Mesothelial cell of epicardium (in vitro differentiated cells): Measurements from ENCODE around the gene P2RX2. TPM values are rescaled to one million over a fixed set of nuclear protein-coding genes. Genes with fewer than 3 reads are reported as not detected.

ENCODE experiments used
- DNase-seq, 2 experiments: peaks; one replicate each; pipeline ENCODE4 v3.0.0; 2021; ENCODE audit warnings: low spot score in 2 of 2; ENCODE audit not compliant: unreplicated experiment in 2 of 2
- H3K27ac Mint-ChIP-seq: 2 replicates; pipeline ENCODE4 v1.8.0; 2021; ENCODE audit warnings: mixed read lengths
- H3K27me3 Mint-ChIP-seq: 2 replicates; pipeline ENCODE4 v1.8.0; 2021; ENCODE audit warnings: low read depth, mixed read lengths
- H3K36me3 Mint-ChIP-seq: 2 replicates; pipeline ENCODE4 v1.8.0; 2021; ENCODE audit warnings: mixed read lengths
- H3K4me1 Mint-ChIP-seq: 2 replicates; pipeline ENCODE4 v1.8.0; 2021; ENCODE audit warnings: mixed read lengths
- H3K4me3 Mint-ChIP-seq: 2 replicates; pipeline ENCODE4 v1.8.0; 2021; ENCODE audit warnings: mild to moderate bottlenecking, moderate library complexity, mixed read lengths
- H3K9me3 Mint-ChIP-seq: 2 replicates; pipeline ENCODE4 v1.8.0; 2021; ENCODE audit warnings: mixed read lengths
- total RNA-seq: library from RNA; stranded (reverse); gene quantifications from 3 replicates; pipeline ENCODE4 v1.2.1, GENCODE V29; 2021
- TF ChIP-seq, protein P1 (sequence below): fragments of 200-600 bp; sonication (generic); IDR thresholded peaks from one replicate; pipeline ENCODE4 v1.5.0; 2021; ENCODE audit warnings: antibody characterized with exemption; ENCODE audit not compliant: unreplicated experiment

The P2RX2 gene
- total RNA-seq, 1 donor from 2014 or later: 7.3 TPM

DNA sequence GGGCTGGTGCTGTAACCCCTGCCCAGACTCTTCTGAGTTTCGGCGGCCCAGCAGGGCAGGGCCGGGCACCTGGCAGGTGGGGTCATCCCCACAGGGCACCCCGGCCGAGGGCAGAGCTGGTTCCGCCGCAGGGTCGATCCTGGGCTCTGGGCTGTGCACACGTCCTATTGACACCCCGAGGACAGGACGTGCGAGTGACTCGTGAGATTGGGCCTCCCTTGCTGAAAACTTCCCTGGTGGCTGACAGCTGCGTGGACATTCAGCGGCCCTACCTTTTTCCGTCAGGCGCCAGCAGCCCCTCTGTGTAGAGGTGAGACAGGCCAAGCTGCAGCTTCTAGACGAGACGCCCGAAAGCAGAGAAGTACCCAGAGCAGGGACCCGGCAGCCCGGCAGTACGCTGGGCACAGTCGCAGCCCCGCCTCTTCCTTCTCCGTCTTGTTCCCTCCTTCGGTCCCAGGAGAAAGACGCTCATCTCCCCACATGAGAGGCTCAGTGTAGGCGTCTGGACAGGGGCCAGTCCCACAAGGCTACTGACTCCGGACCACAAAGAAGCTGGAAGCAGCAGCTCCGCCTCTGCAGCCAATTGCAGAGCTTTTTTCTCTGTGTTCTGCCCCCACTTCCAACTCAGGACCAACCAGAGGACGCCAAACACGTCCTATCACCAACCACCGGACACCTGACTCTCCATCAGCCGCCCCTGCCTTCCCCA is 8.4 kb upstream of the P2RX2 start, which contains the start of gene LRCOL1:
TSS of gene LRCOL1 (minus strand) at position 532 of the 709 bp plus-strand sequence. CDS start 4,331 bp downstream, outside the sequence.
- no peak for DNase-seq
- Mint-ChIP-seq H3K4me1 (peaks cover 2% of the 10 kb centered on the region), H3K9me3 (no peaks in the 10 kb centered on the region), H3K36me3 (no peaks in the 10 kb centered on the region), H3K27me3 (peaks cover 61% of the 10 kb centered on the region), H3K27ac (no peak within 1 kb of the TSS), H3K4me3 (no peak within 1 kb of the TSS)
- TF ChIP-seq, protein P1, sequence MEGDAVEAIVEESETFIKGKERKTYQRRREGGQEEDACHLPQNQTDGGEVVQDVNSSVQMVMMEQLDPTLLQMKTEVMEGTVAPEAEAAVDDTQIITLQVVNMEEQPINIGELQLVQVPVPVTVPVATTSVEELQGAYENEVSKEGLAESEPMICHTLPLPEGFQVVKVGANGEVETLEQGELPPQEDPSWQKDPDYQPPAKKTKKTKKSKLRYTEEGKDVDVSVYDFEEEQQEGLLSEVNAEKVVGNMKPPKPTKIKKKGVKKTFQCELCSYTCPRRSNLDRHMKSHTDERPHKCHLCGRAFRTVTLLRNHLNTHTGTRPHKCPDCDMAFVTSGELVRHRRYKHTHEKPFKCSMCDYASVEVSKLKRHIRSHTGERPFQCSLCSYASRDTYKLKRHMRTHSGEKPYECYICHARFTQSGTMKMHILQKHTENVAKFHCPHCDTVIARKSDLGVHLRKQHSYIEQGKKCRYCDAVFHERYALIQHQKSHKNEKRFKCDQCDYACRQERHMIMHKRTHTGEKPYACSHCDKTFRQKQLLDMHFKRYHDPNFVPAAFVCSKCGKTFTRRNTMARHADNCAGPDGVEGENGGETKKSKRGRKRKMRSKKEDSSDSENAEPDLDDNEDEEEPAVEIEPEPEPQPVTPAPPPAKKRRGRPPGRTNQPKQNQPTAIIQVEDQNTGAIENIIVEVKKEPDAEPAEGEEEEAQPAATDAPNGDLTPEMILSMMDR: no peak

DNA sequence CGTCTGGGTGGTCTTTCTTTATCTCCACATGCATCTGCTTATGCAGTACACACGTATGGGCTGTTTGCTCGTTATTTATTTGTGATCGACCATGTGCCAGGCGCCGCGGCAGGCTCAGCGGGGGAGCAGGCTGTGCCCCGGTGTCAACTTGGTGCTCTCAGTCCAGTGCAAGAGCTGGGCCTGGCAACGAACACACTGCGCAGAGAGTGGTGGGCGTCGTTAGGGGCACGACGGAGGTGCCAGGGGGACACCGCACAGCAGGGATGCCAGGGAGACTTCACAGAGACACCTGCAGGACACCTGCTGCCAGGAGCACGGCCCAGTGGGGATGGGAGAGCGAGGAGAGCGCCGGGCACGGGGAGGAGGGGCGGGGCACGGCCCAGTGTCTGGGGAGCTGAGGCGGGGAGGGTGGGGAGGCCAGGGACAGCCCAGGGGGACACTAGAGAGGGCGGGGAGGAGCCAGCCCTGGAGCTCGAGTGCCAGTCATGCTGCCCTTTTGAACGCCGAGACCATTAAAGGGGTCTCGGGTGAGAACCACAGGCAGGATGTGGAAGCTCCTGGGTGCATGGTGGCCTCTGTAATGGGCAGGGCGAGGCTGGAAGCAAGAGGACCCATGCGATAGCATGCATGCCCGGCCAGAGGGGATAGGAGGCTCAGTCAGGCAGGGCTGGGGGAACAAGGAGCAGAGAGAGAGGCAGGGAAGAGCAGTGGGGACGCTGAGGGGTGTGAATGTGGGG is 7.5 kb upstream of the P2RX2 start:
- Mint-ChIP-seq H3K4me1 (peaks cover 2% of the 10 kb centered on the region), H3K27me3 (peaks cover 68% of the 10 kb centered on the region), H3K9me3 (peaks cover 3% of the 10 kb centered on the region), H3K27ac (no peak overlapping the region), H3K36me3 (no peaks in the 10 kb centered on the region), H3K4me3 (no peak overlapping the region)
- no peak for DNase-seq
- TF ChIP-seq, protein P1: no peak

DNA sequence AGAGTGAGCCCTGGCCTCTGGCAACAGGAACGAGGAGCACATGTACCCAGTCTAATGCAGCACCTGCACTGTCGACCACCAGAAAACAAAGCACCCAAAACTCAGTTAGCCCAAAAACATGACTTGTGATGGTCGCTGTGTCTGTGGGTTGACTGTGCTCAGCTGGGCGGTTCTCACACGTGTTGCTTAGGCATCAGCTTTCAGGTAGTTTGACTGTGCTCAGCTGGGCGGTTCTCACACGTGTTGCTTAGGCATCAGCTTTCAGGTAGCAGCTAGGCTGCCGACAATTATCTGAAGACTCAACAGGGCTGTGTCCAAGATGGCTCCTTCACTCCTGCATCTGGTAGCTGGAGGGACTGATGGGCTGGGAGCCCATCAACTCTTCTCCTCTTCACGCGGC is 7.0 kb upstream of the P2RX2 start:
- Mint-ChIP-seq H3K4me3 (no peak overlapping the region), H3K27ac (no peak overlapping the region), H3K4me1 (peaks cover 2% of the 10 kb centered on the region), H3K27me3 (peaks cover 66% of the 10 kb centered on the region), H3K36me3 (no peaks in the 10 kb centered on the region), H3K9me3 (peaks cover 3% of the 10 kb centered on the region)
- TF ChIP-seq, protein P1: no peak
- no peak for DNase-seq

DNA sequence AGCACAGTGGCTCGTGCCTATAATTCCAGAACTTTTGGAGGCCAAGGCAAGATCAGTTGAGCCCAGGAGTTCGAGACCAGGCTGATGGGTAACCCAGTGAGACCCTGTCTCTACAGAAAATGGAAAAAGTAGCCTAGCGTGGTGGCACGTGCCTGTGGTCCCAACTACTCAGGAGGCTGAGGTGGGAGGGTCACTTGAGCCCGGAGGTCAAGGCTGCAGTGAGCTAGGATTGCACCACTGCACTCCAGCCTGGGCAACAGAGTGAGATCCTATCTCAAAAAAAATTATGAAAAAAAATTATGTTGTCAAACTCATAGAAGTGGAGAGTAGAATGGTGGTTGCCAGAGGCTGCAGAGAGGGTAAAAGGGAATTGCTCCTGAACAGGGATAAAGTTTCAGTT is 4.5 kb upstream of the P2RX2 start:
- TF ChIP-seq, protein P1: no peak
- Mint-ChIP-seq H3K27me3 (peaks cover 61% of the 10 kb centered on the region), H3K36me3 (no peaks in the 10 kb centered on the region), H3K4me3 (no peak overlapping the region), H3K9me3 (peaks cover 3% of the 10 kb centered on the region), H3K4me1 (peaks cover 6% of the 10 kb centered on the region), H3K27ac (no peak overlapping the region)
- DNase-seq: no peak

DNA sequence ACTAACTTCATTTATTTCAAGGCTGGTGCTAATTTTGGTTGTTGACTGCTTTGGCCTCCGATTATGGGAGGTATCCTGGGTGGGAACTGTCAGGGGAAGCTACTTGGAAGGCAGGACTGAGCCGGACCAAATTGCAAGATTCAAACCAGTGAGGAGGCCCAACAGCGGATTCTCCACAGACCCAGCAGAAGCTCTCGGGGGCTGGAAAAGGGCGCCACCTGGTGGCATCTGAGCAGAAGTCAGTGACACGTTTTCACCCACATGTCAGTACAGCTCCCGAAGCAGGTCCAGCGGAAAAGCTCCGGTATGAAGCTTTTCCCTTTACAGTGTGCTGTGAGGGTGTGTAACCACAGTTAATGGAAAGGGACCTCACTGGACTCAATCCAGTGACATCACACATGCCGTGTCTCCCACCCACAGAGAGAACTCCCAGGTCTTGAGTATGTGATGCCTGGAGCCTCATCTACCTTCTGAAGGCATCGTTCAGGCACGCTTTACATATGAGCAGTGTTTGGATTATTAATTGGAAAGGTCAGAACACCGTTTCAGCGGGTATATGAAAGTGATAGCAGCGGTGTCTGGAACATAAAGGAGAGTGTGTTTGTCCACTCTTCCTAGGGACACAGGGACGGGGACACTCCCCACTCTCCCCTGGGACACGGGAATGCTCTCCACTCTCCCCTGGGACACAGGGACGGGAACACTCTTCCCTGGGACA is 3.6 kb upstream of the P2RX2 start:
- TF ChIP-seq, protein P1: peak; percentile 84
- no peak overlapping the region for H3K4me3 Mint-ChIP-seq
- H3K9me3 Mint-ChIP-seq: peaks cover 3% of the 10 kb centered on the region
- H3K4me1 Mint-ChIP-seq: peaks cover 6% of the 10 kb centered on the region
- peak in 1 of 2 experiments; percentile 74 for DNase-seq
- H3K36me3 Mint-ChIP-seq: no peaks in the 10 kb centered on the region
- H3K27me3 Mint-ChIP-seq: peaks cover 55% of the 10 kb centered on the region
- H3K27ac Mint-ChIP-seq: no peak overlapping the region
